Thymus (tissue), 11 donors: ENCODE results near the gene MRPL16. TPM values are rescaled to one million over a fixed set of nuclear protein-coding genes. Genes with fewer than 3 reads are reported as not detected.
"Not testable (repeated sequence)": the region's sequence is repeated elsewhere in the genome, so short reads cannot be mapped to it uniquely, and the experiment has no call there.

Experiments
- DNase-seq, 9 donors: peaks; one replicate each; pipeline ENCODE4 v3.0.0-alpha.2; 2013; ENCODE audit warnings: low spot score in 9 of 9, low read depth in 6 of 9, missing footprints in 1 of 9
- H3K27ac ChIP-seq, 2 donors: one replicate each; pipeline ENCODE4 v1.5.1; 2013; ENCODE audit warnings: control low read depth in 1 of 2, low read depth in 1 of 2, low read length in 1 of 2, mild to moderate bottlenecking in 1 of 2, moderate library complexity in 1 of 2
- H3K27me3 ChIP-seq, 2 donors: one replicate each; pipeline ENCODE4 v1.5.1; 2013; ENCODE audit warnings: low read length in 1 of 2; ENCODE audit not compliant: control insufficient read depth in 2 of 2, insufficient read depth in 1 of 2
- H3K36me3 ChIP-seq, 2 donors: one replicate each; pipeline ENCODE4 v1.5.1; 2013; ENCODE audit warnings: low read length in 1 of 2, mild to moderate bottlenecking in 1 of 2, moderate library complexity in 1 of 2; ENCODE audit not compliant: control insufficient read depth in 2 of 2, insufficient read depth in 2 of 2
- H3K4me1 ChIP-seq, 2 donors: one replicate each; pipeline ENCODE4 v1.5.1; 2013; ENCODE audit warnings: low read length in 2 of 2; ENCODE audit not compliant: control insufficient read depth in 2 of 2, insufficient read depth in 2 of 2
- H3K4me3 ChIP-seq, 2 donors: one replicate each; pipeline ENCODE4 v1.5.1; 2013; ENCODE audit warnings: low read length in 2 of 2, control low read depth in 1 of 2, mild to moderate bottlenecking in 1 of 2
- H3K9me3 ChIP-seq, 2 donors: one replicate each; pipeline ENCODE4 v1.5.1; 2013; ENCODE audit warnings: low read length in 1 of 2, mild to moderate bottlenecking in 1 of 2; ENCODE audit not compliant: control insufficient read depth in 2 of 2, insufficient read depth in 1 of 2
- WGBS: extraction: QIAGEN DNeasy Blood & Tissue Kit; methylation state at CpG from one replicate; pipeline ENCODE4 v1.1.7; 2013; 5-methylcytosine and 5-hydroxymethylcytosine counted together
- polyA plus RNA-seq: library from polyadenylated mRNA; stranded (reverse); fragments of 200-250 nt; gene quantifications from one replicate; pipeline ENCODE4 v1.2.3, GENCODE V29; 2013
- total RNA-seq: library from RNA; stranded (reverse); fragments of 120-200 nt; gene quantifications from one replicate; pipeline ENCODE4 v1.2.4, GENCODE V29; 2013
- donor health status: healthy.

Gene MRPL16
- total and polyA plus RNA-seq, 2 donors = 58.1 to 67.7 TPM

DNA sequence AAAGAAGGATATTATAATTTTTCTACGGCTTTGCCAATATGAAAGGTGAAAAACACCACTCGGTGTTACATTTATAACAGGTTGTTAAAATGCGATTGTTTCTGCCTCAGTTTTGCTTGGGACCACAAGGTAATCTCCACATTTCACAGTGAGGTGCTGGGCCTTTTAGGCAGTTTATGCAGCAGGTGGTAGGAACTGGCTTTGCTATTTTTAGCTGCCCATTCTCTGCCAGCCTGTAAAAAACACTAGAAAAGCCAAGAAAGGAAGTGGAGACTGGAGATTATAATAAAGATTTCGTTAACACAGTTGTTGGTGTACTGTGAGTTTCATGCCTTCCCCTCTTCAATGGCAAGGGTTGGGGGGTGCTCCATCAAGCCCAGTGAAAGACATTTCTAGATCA lies 8.0 kb upstream of the MRPL16 start:
- DNase-seq = peak in 8 of 9 donors; percentile 40 to 84 (median 58)
- H3K27ac ChIP-seq = peak overlapping the region; percentile 80 to 85
- no peaks in the 10 kb centered on the region for H3K36me3 ChIP-seq
- peaks cover 3 to 21% of the 10 kb centered on the region in 2 donors for H3K4me1 ChIP-seq
- no peaks in the 10 kb centered on the region for H3K9me3 ChIP-seq
- H3K27me3 ChIP-seq = no peaks in the 10 kb centered on the region
- WGBS = 9% methylated on average over 4 of the region's 4 CpGs
- no peak overlapping the region for H3K4me3 ChIP-seq

DNA sequence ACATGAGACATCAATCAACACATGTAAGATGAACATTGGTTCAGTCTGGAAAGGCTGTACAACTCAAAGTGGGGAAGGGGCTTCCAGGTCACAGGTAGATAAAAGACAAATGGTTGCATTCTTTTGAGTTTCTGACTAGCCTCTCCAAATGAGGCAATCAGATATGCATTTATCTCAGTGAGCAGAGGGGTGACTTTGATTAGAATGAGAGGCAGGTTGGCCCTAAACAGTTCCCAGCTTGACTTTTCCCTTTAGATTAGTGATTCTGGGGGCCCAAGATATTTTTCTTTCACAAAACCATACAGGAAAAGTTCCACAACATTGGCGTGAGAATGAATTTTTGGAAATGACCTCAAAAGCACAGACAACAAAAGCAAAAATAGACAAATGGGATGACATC lies 5.9 kb upstream of the MRPL16 start:
- DNase-seq, H3K4me3 ChIP-seq, H3K9me3 ChIP-seq, H3K27ac ChIP-seq, H3K27me3 ChIP-seq, H3K36me3 ChIP-seq: not testable (repeated sequence)
- WGBS = 58% methylated on average over 1 of the region's 1 CpG
- H3K4me1 ChIP-seq = peaks cover 3 to 21% of the 10 kb centered on the region in 2 donors

DNA sequence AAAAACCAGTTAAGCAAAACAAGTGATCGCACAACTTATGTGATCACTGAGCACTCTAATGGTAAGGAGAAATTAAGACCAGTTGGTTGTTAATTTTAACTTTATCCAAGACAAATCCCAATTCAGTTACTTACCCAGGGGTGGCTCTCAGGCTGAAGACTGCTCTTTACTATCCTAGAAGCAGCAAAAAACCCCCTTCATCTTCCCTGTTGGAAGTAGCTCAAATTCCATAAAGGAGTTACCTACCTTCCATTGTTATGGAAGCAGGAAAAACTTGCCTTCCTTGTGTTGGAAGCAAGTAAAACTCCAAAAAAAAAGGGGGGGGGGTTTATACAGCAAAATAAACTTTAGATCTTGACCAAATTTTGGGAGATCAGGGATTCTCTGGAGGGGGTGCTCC lies 5.2 kb upstream of the MRPL16 start:
- DNase-seq = no peak
- H3K27ac ChIP-seq = no peak overlapping the region
- no peaks in the 10 kb centered on the region for H3K27me3 ChIP-seq
- peaks cover 7 to 25% of the 10 kb centered on the region in 2 donors for H3K4me1 ChIP-seq
- H3K9me3 ChIP-seq = peaks cover 0 to 1% of the 10 kb centered on the region in 2 donors
- 93% methylated on average over 1 of the region's 1 CpG for WGBS
- H3K4me3 ChIP-seq = no peak overlapping the region
- no peaks in the 10 kb centered on the region for H3K36me3 ChIP-seq

DNA sequence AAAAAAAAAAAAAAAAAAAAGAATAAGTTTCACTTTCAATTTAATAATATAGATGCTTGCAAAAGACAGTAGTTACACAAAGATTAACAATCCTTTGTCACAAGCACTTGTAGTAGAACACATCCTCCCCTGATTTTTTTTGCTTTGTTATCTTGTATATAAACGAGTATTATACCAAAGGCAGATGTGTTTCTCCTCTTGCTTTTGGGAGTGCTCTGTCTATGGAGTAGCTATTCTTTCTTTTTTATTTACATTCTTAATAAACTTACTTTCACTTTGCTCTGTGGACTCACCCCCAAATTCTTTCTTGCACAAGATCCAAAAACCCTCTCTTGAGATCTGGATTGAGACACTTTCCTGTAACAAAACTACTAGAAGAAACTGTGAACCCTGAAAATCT lies 3.4 kb upstream of the MRPL16 start:
- peak overlapping the region in 1 of 2 donors; percentile 67 for H3K27ac ChIP-seq
- WGBS = 14% methylated on average over 1 of the region's 1 CpG
- H3K36me3 ChIP-seq = no peaks in the 10 kb centered on the region
- peak in 1 of 9 donors; percentile 40 for DNase-seq
- peaks cover 15 to 25% of the 10 kb centered on the region in 2 donors for H3K4me1 ChIP-seq
- peaks cover 0 to 3% of the 10 kb centered on the region in 2 donors for H3K9me3 ChIP-seq
- no peaks in the 10 kb centered on the region for H3K27me3 ChIP-seq
- H3K4me3 ChIP-seq = peak overlapping the region in 1 of 2 donors; percentile 9

DNA sequence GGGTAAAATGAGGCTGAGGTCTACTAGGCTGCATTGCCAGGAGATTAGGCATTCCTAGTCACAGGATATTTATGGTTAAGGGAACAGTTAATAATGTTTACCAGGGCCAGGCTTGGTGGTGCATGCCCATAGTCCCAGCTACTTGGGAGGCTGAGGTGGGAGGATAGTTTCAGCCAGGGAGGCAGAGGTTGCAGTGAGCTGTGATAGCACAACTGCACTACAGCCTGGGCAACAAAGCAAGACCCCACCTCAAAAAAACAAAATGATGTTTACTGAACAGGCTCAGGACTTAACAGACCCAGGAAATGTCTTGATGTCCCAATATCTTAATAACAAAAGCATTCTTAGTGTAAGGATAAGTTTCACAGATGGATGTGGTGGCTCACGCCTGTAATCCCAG lies 2.8 kb upstream of the MRPL16 start:
- peaks cover 12 to 19% of the 10 kb centered on the region in 2 donors for H3K4me1 ChIP-seq
- no peaks in the 10 kb centered on the region for H3K27me3 ChIP-seq
- no peak overlapping the region for H3K4me3 ChIP-seq
- peaks cover 0 to 3% of the 10 kb centered on the region in 2 donors for H3K36me3 ChIP-seq
- no peak for DNase-seq
- H3K9me3 ChIP-seq = peaks cover 0 to 3% of the 10 kb centered on the region in 2 donors
- 98% methylated on average over 1 of the region's 1 CpG for WGBS
- no peak overlapping the region for H3K27ac ChIP-seq

DNA sequence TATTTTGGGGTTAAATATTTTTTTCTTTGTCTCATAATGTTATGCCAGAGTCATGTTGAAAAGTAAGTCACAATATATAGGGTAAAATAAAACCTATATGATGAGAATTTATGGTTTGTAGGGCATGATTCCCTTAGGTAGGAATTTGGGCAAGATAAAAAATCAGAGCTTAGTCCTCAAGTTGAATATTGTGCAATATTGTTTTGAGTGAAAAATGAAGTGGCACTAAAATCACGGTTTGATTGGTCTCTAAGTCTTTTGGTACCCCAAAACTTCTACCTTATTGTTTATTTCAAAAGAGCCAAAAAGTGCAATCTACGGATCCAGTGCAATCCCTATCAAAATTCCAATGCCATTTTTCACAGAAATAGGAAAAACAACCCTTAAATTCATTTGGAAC lies 1.6 kb upstream of the MRPL16 start:
- Histone ChIP-seq H3K9me3 (peaks cover 0 to 3% of the 10 kb centered on the region in 2 donors), H3K36me3 (peaks cover under 1 to 12% of the 10 kb centered on the region in 2 donors), H3K4me3 (no peak overlapping the region), H3K4me1 (peaks cover 12 to 16% of the 10 kb centered on the region in 2 donors), H3K27me3 (no peaks in the 10 kb centered on the region), H3K27ac (no peak overlapping the region)
- WGBS = 98% methylated on average over 2 of the region's 2 CpGs
- DNase-seq = no peak

DNA sequence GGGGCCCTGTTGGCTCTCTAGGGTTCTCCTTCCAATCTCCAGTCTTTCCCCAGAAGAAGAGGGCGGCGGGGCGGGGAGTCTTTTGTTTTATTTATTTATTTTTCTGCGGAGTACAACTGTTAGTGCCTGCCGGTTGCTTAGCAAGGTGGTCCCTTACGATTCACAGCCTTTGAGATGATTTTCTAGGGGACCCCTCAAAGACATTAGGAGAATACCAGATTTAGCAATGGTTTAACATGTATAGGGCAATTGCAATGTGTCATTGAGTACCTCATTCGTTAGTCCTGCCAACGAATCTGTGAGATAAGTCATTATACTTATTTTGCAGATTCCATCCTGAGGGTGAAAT lies 307 bp upstream of the MRPL16 start:
- WGBS = 12% methylated on average over 8 of the region's 8 CpGs
- H3K27me3 ChIP-seq = no peaks in the 10 kb centered on the region
- H3K4me1 ChIP-seq = peaks cover 12 to 16% of the 10 kb centered on the region in 2 donors
- H3K9me3 ChIP-seq = peaks cover 0 to 3% of the 10 kb centered on the region in 2 donors
- H3K4me3 ChIP-seq = peak overlapping the region; percentile 80 to 97
- H3K36me3 ChIP-seq = peaks cover 14 to 25% of the 10 kb centered on the region in 2 donors
- DNase-seq = no peak
- peak overlapping the region; percentile 46 to 93 for H3K27ac ChIP-seq

DNA sequence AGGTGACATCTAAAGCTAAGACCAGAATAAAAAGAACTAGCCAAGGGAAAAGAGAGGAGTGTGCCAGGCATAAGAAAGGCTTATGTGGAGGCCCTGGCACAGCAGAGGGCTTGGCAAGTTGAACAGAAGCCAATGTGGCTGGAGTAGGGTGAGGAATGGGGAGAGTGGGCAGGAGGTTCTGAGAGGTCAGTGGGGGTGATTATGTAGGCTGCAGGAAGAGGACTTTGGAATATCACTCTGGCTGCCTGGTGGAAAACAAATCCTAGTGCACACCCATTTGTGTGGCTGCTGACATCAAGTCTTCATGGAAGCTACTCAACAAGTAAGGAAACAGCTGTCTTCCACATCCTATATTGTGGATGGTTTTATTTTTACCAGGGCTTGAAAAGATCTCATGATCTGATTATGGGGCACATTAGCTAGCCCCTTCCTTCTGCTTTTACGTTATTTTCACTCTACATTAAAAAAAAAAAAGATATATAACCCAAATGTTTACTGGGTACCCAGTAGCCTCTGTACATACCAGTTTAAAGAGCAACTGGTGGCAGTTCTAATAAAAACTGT lies 3.4 kb downstream of the MRPL16 start:
- H3K27ac ChIP-seq = no peak overlapping the region
- 85% methylated on average over 1 of the region's 1 CpG for WGBS
- H3K4me3 ChIP-seq = no peak overlapping the region
- H3K27me3 ChIP-seq = no peaks in the 10 kb centered on the region
- peaks cover 27 to 36% of the 10 kb centered on the region in 2 donors for H3K36me3 ChIP-seq
- H3K9me3 ChIP-seq = peaks cover 0 to 3% of the 10 kb centered on the region in 2 donors
- no peak for DNase-seq
- peaks cover 12 to 13% of the 10 kb centered on the region in 2 donors for H3K4me1 ChIP-seq

DNA sequence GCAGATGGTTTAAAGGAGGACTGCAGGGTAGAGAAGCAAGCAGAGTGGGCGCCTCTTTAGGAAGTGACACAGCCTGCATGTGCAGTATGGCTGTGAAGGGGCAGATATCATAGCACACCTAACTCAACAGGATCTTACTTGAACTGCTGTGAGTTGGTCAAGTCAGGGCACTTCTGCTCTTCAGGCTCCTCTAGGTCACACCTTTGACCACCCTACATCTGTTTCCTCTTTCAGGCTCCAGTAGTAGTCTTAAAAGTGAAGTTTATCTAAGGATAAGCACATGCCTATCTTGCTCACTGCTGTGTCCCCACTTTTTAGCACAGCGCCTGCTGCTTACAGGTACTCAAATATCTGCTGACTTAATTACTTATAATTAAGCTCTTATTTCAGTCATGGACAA lies 6.5 kb downstream of the MRPL16 start:
- Histone ChIP-seq H3K4me1 (no peaks in the 10 kb centered on the region), H3K27me3 (no peaks in the 10 kb centered on the region), H3K27ac (no peak overlapping the region), H3K36me3 (peaks cover 27 to 36% of the 10 kb centered on the region in 2 donors), H3K4me3 (no peak overlapping the region), H3K9me3 (no peaks in the 10 kb centered on the region)
- whole genome bisulfite sequencing = 96% methylated on average over 2 of the region's 2 CpGs
- no peak for DNase-seq
